ENCODE data around the gene GUCD1.
"Not testable (repeated sequence)": the region's sequence is repeated elsewhere in the genome, so short reads cannot be mapped to it uniquely, and the experiment has no call there.

GUCD1 gene
- total RNA-seq = 77.7 reads per million, percentile 77 among the genes with 10 or more reads in this experiment

- no peak for DNase-seq
Observed at GRCh38 chr22:24554313-24555164, at the start of gene GUCD1. TSS of gene GUCD1 (minus strand) at chr22:24555138. CDS start at chr22:24554991, 147 bp downstream.

GRCh38 chr22:24603770-24604629 lies 49.1 kb upstream of the GUCD1 start:
- DNase-seq = not testable (repeated sequence)

- DNase-seq = not testable (repeated sequence)
Observed at GRCh38 chr22:24602847-24603769, 48.2 kb upstream of the GUCD1 start, which contains the start of gene GGT1. TSS of gene GGT1 (plus strand) at chr22:24603193. CDS start at chr22:24611082, 7,889 bp downstream.

GRCh38 chr22:24602105-24602749 lies 47.3 kb upstream of the GUCD1 start:
- not testable (repeated sequence) for DNase-seq

- DNase-seq = no peak
Observed at GRCh38 chr22:24601217-24602104, 46.5 kb upstream of the GUCD1 start.

GRCh38 chr22:24599958-24600715 lies 45.2 kb upstream of the GUCD1 start:
- not testable (repeated sequence) for DNase-seq

- no peak for DNase-seq
Observed at GRCh38 chr22:24599514-24599913, 44.6 kb upstream of the GUCD1 start.

GRCh38 chr22:24597076-24597475 lies 42.1 kb upstream of the GUCD1 start:
- not testable (repeated sequence) for DNase-seq

- DNase-seq = no peak
Observed at GRCh38 chr22:24595863-24596262, 40.9 kb upstream of the GUCD1 start.

- DNase-seq = no peak
Observed at GRCh38 chr22:24595228-24595627, 40.3 kb upstream of the GUCD1 start.

- no peak for DNase-seq
Observed at GRCh38 chr22:24594569-24595120, 39.7 kb upstream of the GUCD1 start.

GRCh38 chr22:24593836-24594568 lies 39.1 kb upstream of the GUCD1 start:
- DNase-seq = no peak

GRCh38 chr22:24593559-24593835 lies 38.6 kb upstream of the GUCD1 start:
- DNase-seq = not testable (repeated sequence)

- DNase-seq = no peak
Observed at GRCh38 chr22:24592851-24593558, 38.1 kb upstream of the GUCD1 start, which contains the start of gene LRRC75B. TSS of gene LRRC75B (minus strand) at chr22:24593073. CDS start at chr22:24593039, 34 bp downstream.

GRCh38 chr22:24592058-24592850 lies 37.3 kb upstream of the GUCD1 start:
- DNase-seq = no peak

GRCh38 chr22:24591286-24591830 lies 36.4 kb upstream of the GUCD1 start:
- DNase-seq = no peak

GRCh38 chr22:24590596-24591173 lies 35.7 kb upstream of the GUCD1 start:
- no peak for DNase-seq

Measured in effector CD4-positive, alpha-beta T cell (primary cell).